GM18909 (cell line): ENCODE measurements around the gene TSPAN9.

Source experiments
- ATAC-seq: cut with Tn5 transposase; IDR thresholded peaks from one replicate; pipeline ENCODE4 v1.9.1; 2021; ENCODE audit warnings: mild to moderate bottlenecking; ENCODE audit not compliant: unreplicated experiment, poor library complexity

The TSPAN9 gene

DNA sequence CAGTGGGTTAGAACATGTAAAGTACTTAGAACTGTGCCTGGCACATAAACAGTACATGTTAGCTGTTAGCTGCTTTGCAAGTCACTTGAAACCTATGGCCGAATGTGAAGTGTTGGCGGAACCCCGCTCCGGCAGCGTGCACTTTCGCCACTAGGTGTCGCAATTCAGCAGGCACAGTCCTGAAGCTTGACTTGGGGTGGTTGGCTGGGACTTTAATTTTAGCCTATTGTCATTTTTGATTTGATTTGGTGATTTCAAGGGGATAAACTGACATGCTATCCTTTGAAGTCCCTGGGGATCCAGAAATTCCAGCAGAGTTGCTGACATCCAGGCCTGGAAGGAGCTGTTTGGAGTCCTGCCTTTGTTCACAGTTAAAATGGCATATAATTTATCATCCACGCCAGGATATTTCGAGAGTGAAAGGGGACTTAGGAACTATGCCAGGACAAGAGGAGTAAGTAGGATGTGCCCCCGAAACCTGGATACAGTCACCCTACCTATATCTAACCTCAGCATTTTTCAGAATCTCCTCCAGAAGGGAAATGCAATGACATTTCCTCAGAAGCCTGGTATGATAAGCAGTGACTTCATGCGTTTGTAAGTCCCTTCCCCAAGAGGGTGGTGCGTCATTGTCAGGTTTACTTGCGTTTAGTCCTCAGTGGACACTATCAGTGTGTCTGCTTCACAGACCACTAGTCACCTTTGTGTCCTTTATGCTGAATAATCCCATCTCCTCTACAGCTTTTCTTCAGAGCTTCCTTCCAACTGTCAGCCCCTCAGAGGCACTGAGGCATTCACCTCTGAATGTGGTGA lies 3.5 kb upstream of the TSPAN9 start:
- peak; percentile 65 for ATAC-seq

DNA sequence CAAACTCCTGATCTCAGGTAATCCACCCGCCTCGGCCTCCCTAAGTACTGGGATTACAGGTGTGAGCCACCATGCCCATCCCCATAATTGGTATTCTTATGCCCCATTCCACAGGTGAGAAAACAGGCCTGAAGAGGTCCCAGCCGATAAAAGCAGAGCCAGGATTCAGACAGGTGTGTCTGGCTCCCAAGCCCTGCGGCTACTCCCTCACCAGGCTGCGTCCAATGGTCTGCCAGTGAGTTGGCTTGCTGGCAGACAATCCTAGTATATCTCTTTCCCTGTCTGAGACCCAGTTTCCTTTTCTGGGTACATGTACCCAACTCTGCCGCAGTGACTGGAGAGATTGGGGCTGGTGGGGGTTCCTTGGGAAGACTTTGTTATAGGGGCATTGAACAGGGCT lies 1.9 kb upstream of the TSPAN9 start:
- no peak for ATAC-seq

DNA sequence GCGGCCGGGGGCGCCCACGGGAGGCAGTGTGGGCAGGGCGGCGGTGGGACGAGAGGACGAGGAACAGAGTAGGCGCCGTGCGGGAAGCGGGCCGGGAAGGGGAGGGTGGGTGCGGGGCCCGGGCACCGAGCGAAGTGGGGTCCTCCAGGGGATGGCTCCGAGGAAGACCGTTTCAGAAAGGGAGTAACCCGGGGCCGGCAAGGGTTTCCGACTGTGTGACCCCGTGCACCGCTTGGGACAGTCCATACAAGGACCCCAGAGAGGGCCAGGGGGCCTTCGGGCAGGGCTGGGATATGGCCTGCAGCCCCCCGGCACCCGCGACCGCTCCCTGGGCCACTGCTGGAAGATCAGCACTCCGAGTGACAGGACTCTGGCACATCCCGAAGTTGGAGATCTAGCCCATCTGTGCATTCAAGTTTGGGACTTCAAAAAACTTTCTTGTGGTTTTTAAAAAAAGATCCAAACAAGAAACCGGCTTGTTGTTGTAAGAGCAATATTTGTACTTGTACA lies 448 bp downstream of the TSPAN9 start:
- ATAC-seq: no peak

DNA sequence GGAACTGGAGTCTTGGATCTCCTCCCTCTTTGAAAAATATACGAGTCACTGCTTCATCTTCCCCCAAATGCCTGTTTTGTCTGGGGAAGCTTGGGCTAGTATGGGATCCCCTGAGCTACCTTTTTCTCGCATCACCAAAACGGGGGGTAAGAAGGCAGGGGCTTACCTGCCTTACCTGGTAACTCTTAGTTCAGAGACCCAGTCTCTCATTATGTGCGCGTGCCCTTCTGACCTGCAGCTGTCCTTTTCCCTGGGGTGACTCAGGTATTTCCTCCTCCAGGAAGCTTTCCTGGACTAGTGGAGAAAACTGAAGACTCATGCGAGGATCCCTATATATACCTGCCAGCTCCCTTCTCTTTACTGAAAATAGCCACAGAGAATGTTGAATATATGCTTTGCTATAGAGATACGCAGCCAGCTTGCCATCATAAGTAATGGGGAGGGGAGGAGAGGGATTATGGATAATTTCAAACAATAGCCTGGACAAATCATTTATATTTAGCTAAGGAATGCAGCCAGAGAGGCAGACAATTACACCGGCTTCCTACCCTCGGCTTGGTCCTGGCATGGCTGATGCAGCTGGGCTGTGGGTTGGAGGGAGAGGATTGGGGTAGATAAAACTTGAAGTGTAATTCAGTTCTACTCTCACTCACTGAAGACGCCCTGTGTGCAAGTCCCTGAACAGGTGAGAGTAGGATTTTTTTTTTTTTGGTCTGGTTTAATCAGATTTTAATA lies 1.1 kb downstream of the TSPAN9 start:
- no peak for ATAC-seq

DNA sequence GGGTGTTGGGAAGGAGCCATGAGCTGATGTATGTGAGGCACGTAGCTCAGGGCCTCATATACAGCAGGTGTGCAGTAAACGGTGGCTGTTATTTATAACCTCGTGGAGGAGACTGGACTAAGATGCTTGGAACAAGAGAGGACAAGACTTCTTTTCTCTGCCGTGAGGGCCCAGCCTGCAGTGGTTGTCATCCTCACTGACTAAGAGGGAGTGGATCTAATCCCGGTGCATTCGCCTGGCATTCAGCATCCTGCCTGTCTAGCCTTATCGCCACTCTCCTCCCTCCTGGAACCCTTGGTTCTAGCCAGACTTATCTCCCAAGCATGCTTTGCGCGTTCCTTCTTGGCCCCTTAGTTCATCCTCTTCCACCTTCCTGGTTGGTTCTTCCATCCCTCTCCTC lies 3.9 kb downstream of the TSPAN9 start:
- no peak for ATAC-seq

DNA sequence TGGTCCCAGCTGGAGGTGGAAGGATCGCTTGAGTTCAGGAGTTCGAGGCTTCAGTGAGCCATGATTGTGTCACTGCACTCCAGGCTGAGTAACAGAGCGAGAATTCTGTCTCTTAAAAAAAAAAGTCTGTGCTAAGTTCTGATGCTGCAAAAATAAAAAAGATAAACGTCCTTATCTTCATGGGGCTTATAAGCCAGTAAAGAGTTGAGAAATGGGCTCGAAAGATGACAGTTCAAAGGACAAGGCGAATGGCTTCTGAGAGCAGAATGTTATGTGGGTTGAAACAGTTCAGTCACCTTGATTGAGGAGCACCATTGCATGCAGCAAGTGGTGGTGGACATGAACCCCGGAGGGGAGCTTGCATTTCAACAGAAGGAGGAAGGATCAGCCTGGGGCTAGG lies 4.7 kb downstream of the TSPAN9 start:
- ATAC-seq: no peak

DNA sequence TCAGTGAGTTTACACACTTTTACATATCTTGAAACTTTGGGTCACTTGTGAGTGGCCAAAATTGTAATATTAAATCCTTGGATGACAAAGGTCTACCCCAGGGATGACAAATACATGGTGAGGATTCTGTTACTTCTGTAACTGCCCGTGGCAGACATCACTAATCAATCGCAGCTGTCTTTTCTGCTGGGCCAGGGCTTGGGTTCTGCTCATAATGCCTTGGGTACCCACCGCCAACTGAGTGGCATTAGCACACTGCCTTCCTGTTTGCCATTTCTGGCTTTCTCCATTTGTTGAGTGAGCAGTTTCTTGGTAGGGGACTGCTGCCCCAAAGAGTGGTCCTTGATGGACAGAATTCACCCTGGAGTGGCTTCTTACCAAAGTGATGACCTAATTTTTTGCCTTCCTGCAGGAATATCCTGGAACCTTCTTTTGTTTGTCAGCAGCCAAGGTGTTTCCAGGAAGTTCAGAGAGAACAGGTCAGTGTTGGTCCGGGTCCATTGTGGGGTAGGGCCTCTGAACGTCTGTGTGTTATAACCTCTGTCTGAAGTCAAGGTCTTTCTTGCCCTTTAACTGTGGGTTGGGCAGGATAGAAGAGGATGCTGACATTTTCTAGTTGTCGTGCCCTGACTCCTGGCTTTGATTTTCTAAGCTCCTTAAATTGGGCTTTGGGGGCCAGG lies 6.2 kb downstream of the TSPAN9 start:
- ATAC-seq: no peak

DNA sequence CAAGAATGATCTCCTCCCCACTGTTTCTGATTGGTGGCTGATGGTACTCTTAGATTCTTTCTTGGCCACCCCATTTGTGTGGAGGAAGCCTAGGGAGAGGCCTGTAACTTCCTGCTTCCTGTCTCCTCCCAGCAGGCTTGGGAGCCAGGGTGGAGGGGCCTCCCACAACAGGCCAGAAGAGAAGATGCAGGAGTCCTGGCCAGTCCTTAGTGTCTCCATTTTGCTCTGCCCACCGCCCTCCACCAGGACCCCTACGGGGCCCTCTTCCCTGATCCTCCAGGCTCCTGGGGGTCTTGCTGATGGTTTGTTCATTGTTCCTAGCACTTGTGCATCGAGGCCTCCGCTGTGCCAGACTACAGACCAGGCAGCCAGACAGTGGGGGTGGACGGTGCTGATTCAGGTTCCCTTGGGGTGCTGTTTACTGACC lies 6.8 kb downstream of the TSPAN9 start:
- no peak for ATAC-seq

DNA sequence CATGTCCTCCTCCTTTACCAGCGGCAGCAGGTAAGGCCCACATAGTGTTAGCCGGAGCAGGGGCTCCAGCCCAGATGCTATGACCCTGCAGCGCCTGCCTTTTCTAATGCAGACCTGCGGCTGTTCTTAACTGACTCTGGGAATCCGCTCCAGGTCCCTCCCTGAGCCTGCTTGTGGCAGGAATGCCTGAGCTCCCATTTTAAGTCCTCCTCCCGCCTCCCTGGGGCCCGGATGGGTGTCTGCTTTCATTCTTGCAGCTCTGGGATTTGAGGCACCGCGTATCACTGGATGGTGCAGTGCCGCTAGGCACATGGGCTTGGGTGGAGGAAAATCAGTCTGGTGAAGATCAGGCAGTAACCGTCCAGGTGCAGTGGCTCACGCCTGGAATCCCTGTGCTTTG lies 7.6 kb downstream of the TSPAN9 start:
- no peak for ATAC-seq

DNA sequence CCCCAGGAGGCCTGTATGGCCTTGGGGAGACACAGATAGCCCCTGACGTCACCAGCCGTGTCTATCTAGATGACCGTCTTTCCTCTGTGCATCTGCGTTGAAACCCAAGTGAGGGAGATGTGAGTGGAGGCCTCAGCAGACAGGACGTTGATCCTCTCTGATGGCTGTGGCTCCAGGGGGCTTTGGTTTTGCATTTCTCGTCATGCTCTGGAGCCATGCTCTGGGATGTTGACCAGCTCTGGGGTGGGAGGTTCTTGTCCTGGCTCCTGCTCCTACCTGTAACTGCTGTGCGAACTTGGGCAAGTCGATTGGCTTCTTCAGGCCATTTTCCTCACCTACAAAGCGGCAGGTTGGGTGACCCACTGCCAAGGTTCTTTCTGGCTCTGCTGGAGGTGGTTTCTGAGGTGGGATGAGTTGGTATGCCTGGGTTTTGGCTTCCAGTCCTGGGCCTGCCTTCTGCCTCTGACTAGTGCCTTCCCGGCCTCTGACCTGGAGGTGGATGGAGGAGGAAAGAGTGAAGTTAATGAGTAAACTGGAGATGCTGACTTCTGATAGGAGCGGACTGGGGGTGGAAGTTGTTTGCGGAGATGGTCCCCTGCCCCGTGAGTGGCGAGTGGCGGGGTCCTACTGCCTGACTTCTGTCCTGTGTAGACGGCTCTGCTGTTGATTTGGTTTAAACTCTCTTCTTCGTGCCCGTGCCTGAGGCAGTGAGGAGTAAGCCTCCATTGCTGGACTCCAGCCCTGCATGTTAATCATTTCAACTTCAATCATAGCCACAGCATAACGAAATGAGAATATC lies 8.4 kb downstream of the TSPAN9 start:
- ATAC-seq: no peak

DNA sequence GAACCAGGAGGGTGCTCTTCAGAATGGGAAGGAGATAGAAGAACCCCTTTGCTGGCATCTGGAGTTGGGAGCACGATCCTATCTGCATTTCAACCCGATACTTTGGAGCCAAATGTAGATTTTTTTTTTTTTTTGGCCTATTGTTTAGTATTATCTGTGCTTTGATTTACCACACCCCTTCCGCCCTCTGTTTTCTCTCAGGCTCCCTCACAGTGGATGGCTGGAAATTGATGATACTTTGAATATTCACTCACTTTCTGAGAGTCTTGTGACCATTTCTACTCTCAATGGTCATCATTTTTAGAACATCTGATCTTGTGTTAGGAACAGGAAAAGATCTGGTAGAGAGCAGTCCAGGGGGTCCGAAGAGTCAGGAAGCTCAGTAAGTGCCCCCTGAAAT lies 9.0 kb downstream of the TSPAN9 start:
- no peak for ATAC-seq

DNA sequence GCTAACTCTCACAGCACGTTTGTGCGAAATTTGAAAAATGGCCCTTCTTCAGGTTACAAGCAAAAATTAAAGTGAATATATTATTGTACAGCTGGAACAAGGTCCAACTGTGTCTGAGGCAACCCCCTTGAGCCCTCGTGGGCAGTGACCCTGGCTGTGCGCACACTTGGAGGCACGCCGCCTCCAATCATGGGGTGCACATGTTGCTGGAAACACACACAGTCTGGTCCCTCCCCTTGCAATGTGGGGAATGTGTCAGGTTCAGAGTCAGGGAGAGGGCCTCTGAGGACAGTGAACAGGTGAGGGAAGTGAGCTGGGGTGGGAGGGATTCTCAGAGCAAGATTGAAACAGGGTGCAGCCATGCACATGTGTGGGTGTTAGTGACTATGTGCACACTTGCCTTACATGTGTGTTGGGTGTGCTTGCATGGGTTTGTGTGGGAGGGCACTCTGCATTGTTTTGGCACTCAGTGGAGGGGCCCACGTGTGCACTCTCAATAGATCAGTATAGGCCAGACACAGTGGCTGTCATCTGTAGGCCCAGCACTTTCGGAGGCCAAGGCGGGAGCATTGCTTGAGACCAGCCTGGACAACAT lies 9.6 kb downstream of the TSPAN9 start:
- no peak for ATAC-seq

DNA sequence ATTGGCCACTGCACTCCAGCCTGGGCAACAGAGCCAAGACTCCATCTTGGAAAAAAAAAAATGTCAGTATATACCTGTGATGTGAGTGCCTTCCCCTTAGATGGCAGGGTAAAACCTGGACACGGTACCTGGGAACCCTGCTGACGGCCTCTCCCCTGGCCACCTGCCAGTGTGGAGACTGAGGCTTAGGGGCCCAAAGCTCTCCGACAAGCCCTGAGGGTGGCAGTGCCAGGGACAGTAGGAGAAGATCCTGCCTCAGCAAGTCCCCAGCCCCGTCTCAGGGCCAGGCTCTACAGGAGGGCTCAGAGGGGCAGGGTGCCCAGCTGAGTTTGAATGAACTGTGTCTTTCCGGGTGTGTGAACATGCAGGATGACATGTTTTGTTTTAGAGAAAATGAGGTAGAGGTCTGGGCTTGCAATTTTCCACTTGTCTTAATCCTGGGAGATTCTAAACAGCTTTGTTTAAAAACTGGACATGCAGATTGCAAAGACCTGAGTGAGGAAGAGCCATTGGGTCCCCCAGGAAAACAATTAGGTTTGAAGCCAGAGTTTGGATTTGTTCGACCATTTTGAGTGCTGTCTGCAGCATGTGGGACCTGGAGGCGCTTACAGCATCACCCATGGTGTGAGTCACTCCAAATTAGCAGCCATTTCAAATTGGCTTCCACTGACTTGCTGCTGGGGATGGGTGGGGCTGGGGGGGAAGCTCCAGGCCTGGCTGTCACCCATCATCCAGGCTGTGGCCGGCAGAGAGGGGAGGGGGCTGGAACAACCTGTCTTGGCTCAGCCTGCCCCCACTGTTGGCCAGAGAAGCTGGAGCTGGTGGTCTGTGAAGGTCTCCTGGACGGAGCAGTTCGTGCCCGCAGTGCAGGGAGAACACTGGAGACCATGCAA lies 10.8 kb downstream of the TSPAN9 start:
- no peak for ATAC-seq

DNA sequence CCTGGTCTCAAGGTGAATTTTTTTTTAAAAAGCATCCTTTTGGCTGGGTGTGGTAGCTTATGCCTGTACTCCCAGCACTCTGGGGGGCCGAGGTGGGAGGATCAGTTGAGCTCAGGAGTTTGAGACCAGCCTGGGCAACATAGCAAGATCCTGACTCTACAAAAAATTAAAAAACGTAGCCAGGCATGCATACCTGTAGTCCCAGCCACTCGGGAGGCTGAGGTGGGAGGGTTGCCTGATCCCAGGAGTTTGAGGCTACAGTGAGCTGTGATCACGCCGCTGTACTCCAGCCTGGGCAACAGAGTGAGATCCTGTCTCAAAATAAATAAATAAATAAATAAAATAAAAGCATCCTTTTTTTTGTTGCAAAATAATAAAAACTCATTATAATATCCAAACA lies 12.4 kb downstream of the TSPAN9 start:
- no peak for ATAC-seq

DNA sequence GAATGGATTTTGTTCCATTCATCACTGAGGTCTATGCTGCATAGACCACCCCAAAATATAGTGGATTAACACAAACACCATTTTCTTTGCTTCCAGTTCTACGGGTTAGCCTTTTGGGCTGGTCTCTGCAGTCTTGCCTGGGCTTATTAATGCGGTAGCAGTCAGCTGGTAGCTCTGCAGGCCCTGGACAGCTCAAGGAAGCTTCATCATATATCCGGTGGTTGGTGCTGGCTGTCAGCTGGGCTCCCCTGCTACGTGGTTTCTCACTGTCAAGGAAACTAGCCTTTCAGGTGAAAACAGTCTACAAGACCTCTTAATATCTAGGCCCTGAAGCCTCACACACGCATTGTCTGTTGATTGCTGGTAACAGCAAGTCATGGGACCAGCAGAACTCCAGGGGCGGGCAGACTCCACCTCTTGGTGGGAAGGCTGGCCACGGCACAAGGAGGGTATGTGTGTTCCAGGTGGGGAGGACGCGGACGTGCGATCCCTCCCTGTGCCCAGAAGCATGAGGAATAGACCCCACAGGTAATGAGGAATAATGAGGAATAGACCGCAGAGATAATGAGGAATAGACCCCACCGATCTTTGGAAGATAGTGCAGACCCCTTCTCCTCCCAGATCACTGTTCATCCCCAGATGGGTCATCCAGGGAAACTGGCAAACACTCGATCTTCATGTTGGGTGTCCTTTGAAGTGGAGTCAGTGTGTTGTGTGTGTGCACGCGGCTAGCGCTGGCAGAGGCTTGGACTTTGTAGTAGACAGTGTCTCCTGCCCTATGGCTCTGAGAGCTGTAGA lies 13.3 kb downstream of the TSPAN9 start:
- ATAC-seq: no peak

DNA sequence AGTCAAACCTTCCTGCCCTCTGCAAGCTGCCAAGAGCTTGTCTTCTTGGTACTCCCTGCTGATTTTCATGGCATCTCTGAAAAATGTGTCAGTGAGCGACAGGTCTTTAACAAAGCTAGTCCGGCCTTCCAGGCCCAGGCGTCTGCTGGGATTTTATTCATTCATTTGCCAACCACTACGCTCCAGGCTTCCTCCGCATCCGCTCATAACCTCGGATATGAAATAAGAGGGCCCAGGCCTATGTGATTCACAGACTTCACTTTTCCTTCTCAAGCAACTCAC lies 13.8 kb downstream of the TSPAN9 start:
- no peak for ATAC-seq

DNA sequence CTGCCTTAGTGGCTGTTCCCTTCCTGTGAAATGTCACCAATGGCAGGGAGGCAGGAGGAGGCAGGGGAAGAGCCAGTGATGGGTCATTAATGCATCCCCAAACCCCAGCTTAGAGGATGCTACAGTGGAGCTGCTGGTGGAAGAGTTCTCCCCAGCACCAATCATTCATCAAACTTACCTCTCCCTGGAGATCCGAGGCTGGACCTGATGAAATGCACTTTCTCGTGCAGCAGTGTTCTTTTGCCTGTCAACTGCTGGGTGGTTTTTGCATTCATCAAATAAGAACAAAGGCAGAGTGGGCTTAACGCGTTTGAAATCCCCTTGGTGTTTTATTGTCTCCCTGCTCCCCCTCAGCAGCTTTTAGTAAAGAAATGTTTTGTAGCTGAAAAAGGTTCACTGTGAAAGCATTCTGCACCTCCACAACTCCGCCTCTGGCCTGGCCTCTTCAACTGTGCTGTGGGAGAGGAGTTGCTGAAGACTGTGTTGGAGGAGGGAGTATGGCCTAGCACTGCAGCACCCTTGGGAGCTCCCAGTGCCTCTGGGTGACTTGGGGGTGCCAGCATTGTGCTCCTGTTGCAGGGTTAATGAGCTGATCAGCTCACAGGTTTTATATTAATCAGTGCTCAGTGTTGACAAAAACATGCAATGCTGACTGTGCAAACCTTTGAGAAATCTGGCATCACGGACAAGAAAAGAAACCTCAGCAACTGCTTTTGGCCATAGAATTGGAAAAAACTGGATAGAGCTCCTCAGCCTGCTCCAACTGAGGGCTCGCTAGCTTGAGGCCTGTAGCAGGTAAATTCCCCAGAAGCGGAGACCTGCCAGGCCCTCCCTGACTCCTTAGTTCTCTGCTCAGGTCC lies 14.4 kb downstream of the TSPAN9 start:
- ATAC-seq: no peak
